K562 (cell line): Measurements from ENCODE around the gene ELMO3. TPM values are rescaled to one million over a fixed set of nuclear protein-coding genes. Genes with fewer than 3 reads are reported as not detected.

Experiments used
- ATAC-seq: fragments of 200-7000 bp; cut with Tn5 transposase; 3 replicates; pipeline ENCODE4 v1.9.1; 2020; ENCODE audit warnings: moderate library complexity
- BruUV-seq: library from RNA; stranded (reverse); fragments of 400-500 nt; replicated peaks from 2 replicates; lab custom pipeline; 2021; lab: Mats Ljungman, UMichigan
- CTCF ChIA-PET: fragments of 300-600 bp; formaldehyde crosslinking; extraction: SDS; loops from one replicate; lab custom pipeline; 2021; ENCODE audit warnings: low intra/inter-chr PET ratio; lab: Yijun Ruan, JAX
- POLR2A ChIA-PET: fragments of 300-600, 350-650 bp; sonication (Branson Sonifier 250); formaldehyde crosslinking; extraction: SDS; loops from one replicate; lab custom pipeline; 2021; ENCODE audit warnings: antibody characterized with exemption, inconsistent platforms; lab: Yijun Ruan, JAX
- DNase-seq, 4 experiments: peaks; one replicate each; pipeline versions ENCODE4 v3.0.0 to v3.0.0-alpha.2; 2011 to 2018; ENCODE audit warnings: low spot score in 3 of 4, mixed read lengths in 3 of 4; ENCODE audit errors: extremely low read depth in 1 of 4
- FAIRE-seq: peaks from 2 replicates; lab custom pipeline; 2011; peaks lifted over from hg19 to GRCh38; lab: Jason Lieb, UNC
- H2AFZ ChIP-seq: 2 replicates; pipeline ENCODE4 v1.6.0; 2011; ENCODE audit warnings: low read depth, low read length, control low read depth, inconsistent platforms
- H3K27ac ChIP-seq: fragments of 200-600 bp; 3 replicates; pipeline ENCODE4 v1.8.0; 2011; ENCODE audit warnings: low read depth, mild to moderate bottlenecking, control low read depth, inconsistent platforms, low read length, moderate library complexity, mixed read lengths; ENCODE audit errors: extremely low read depth
- H3K27me3 ChIP-seq, 2 experiments: fragments of 300-600 bp in 1 of 2; 2 replicates in 1 of 2; 3 replicates in 1 of 2; pipeline versions ENCODE4 v1.6.0 to v1.8.0; 2011; ENCODE audit warnings: inconsistent platforms in 2 of 2, low read length in 2 of 2, mild to moderate bottlenecking in 1 of 2, mixed read lengths in 1 of 2, moderate library complexity in 1 of 2; ENCODE audit not compliant: control insufficient read depth in 2 of 2, insufficient read depth in 2 of 2
- H3K36me3 ChIP-seq: fragments of 300-600 bp; 3 replicates; pipeline ENCODE4 v1.8.0; 2011; ENCODE audit warnings: mild to moderate bottlenecking, low read length, inconsistent platforms; ENCODE audit not compliant: control insufficient read depth, insufficient read depth
- H3K4me1 ChIP-seq, 2 experiments: fragments of 200-600 bp in 1 of 2; replicated peaks in 1 of 2; 2 replicates in 1 of 2; 3 replicates in 1 of 2; pipeline versions ENCODE4 v1.5.1 to v1.8.0; 2011; ENCODE audit warnings: inconsistent platforms in 2 of 2, low read length in 2 of 2, mild to moderate bottlenecking in 1 of 2, mixed read lengths in 1 of 2, moderate library complexity in 1 of 2; ENCODE audit not compliant: control insufficient read depth in 2 of 2, insufficient read depth in 2 of 2
- H3K4me2 ChIP-seq: 2 replicates; pipeline ENCODE4 v1.6.1; 2011; ENCODE audit warnings: low read length, control low read depth, inconsistent platforms, mixed read lengths; ENCODE audit not compliant: insufficient read depth
- H3K4me3 ChIP-seq: fragments of 200-600 bp; sonication (generic), shearing (Covaris generic); 2 replicates; pipeline ENCODE4 v1.5.1; 2016; ENCODE audit warnings: control low read depth, inconsistent platforms
- H3K79me2 ChIP-seq: fragments of 200-600 bp; 3 replicates; pipeline ENCODE4 v1.8.0; 2011; ENCODE audit warnings: low read length, inconsistent platforms; ENCODE audit not compliant: control insufficient read depth, insufficient read depth
- H3K9ac ChIP-seq, 2 experiments: 2 replicates each; pipeline versions ENCODE4 v1.6.0 to v1.6.1; 2011; ENCODE audit warnings: low read depth in 2 of 2, low read length in 2 of 2, control low read depth in 1 of 2, inconsistent platforms in 1 of 2, mild to moderate bottlenecking in 1 of 2, mixed read lengths in 1 of 2; ENCODE audit not compliant: insufficient read depth in 1 of 2
- H3K9me1 ChIP-seq: one replicate; pipeline ENCODE4 v1.6.0; 2011; ENCODE audit warnings: inconsistent platforms, mild to moderate bottlenecking, low read length, moderate library complexity; ENCODE audit not compliant: control insufficient read depth, insufficient read depth
- H3K9me3 ChIP-seq: replicated peaks from 2 replicates; pipeline ENCODE4 v1.5.1; 2011; ENCODE audit warnings: low read depth, low read length, inconsistent platforms; ENCODE audit not compliant: control insufficient read depth, insufficient read depth
- H4K20me1 ChIP-seq: replicated peaks from 2 replicates; pipeline ENCODE4 v1.6.1; 2011; ENCODE audit warnings: low read length, inconsistent platforms, mixed read lengths; ENCODE audit not compliant: control insufficient read depth, insufficient read depth
- CBX8 ChIP-seq: fragments of 200-600 bp; sonication (generic); IDR thresholded peaks from 2 replicates; pipeline ENCODE4 v1.6.1; 2012; ENCODE audit warnings: borderline replicate concordance, mixed run types, low read depth, mild to moderate bottlenecking, moderate library complexity, mixed read lengths, low read length, control low read depth, inconsistent platforms; ENCODE audit not compliant: poor library complexity, severe bottlenecking; ENCODE audit errors: extremely low read depth
- COPS2 ChIP-seq: fragments of 450-650 bp; conservative IDR thresholded peaks from 2 replicates; pipeline ENCODE4 v1.6.1; 2016; ENCODE audit warnings: mild to moderate bottlenecking, moderate library complexity
- GTF2A2 ChIP-seq: IDR thresholded peaks from 2 replicates; pipeline ENCODE4 v1.6.1; 2016; ENCODE audit warnings: mild to moderate bottlenecking, missing genetic modification characterization, missing compliant biosample characterization
- NR2C1 ChIP-seq, 2 experiments: fragments of 450-650 bp; IDR thresholded peaks; 2 replicates each; pipeline ENCODE4 v1.6.1; 2017; ENCODE audit warnings: mild to moderate bottlenecking in 2 of 2, antibody characterized with exemption in 1 of 2, inconsistent platforms in 1 of 2, missing compliant biosample characterization in 1 of 2, missing genetic modification characterization in 1 of 2
- RBFOX2 ChIP-seq: fragments of 200-400 bp; formaldehyde crosslinking; IDR thresholded peaks from 2 replicates; pipeline ENCODE4 v1.6.1; 2017; ENCODE audit warnings: low read depth, mild to moderate bottlenecking, low read length, moderate library complexity
- SUPT5H ChIP-seq: fragments of 450-650 bp; IDR thresholded peaks from 2 replicates; pipeline ENCODE4 v1.6.1; 2016
- ZNF57 ChIP-seq: fragments of 450-650 bp; formaldehyde crosslinking; IDR thresholded peaks from 2 replicates; pipeline ENCODE4 v1.4.0; 2020; ENCODE audit warnings: mild to moderate bottlenecking, moderate library complexity
- WGBS: fragments of 100-300 bp; shearing (Covaris generic); methylation state at CpG from one replicate; pipeline ENCODE4 v1.1.6; 2016; ENCODE audit warnings: low coverage, mixed read lengths; ENCODE audit not compliant: insufficient coverage; ENCODE audit errors: missing lambda C conversion rate; 5-methylcytosine and 5-hydroxymethylcytosine counted together
- in situ Hi-C: fragments of 300-500 bp; cut with MboI; formaldehyde crosslinking; loops from 4 replicates; pipeline ENCODE4 v1.15.0; 2018; ENCODE audit warnings: inconsistent platforms, mixed read lengths
- intact Hi-C: fragments of 100-400 bp; cut with micrococcal nuclease; formaldehyde crosslinking; loops from 2 replicates; pipeline ENCODE4 v1.14.2; 2022
- polyA plus RNA-seq, 8 experiments: library from polyadenylated mRNA; depleted of rRNA in 4 of 8; stranded (reverse) in 5 of 8; unstranded in 3 of 8; fragments of >200 nt; fragmentation: Nextera tagmentation in 2 of 8; fragmentation: Illumina TruSeq in 1 of 8; extraction: Ambion mirVana in 2 of 8; extraction: Trizol in 1 of 8; gene quantifications; 2 replicates each; pipeline versions ENCODE4 v1.2.1 to v1.2.3, GENCODE V29; 2011 to 2014; ENCODE audit warnings: inconsistent platforms in 1 of 8, missing spikeins in 1 of 8
- total RNA-seq, 7 experiments: library from RNA; depleted of rRNA in 6 of 7; stranded (reverse); fragments of >200 nt in 6 of 7; fragmentation: Illumina TruSeq in 2 of 7; extraction: Trizol in 2 of 7; gene quantifications; 2 replicates each; pipeline versions ENCODE4 v1.2.1 to v1.2.3, GENCODE V29; 2011 to 2021; ENCODE audit warnings: low replicate concordance in 1 of 7
- TF ChIP-seq, protein P1 (sequence below): sonication (generic); formaldehyde crosslinking; IDR thresholded peaks from 2 replicates; pipeline ENCODE4 v1.8.0; 2022; ENCODE audit warnings: mild to moderate bottlenecking, missing genetic modification reagents
- TF ChIP-seq, protein P2 (sequence below): fragments of 250-450 bp; sonication (Bioruptor Pico); IDR thresholded peaks from 2 replicates; pipeline ENCODE4 v1.4.0; 2020; ENCODE audit warnings: borderline replicate concordance
- TF ChIP-seq, protein P3 (sequence below): fragments of 250-450 bp; sonication (Bioruptor Pico); IDR thresholded peaks from 2 replicates; pipeline ENCODE4 v1.4.0; 2020

Gene ELMO3
- total and polyA plus RNA-seq, 9 of the 15 experiments (the other 6 are each of a cell fraction or from before 2014, with no cell fraction given), result 0.04 to 5.1 (median 1.5) TPM

DNA sequence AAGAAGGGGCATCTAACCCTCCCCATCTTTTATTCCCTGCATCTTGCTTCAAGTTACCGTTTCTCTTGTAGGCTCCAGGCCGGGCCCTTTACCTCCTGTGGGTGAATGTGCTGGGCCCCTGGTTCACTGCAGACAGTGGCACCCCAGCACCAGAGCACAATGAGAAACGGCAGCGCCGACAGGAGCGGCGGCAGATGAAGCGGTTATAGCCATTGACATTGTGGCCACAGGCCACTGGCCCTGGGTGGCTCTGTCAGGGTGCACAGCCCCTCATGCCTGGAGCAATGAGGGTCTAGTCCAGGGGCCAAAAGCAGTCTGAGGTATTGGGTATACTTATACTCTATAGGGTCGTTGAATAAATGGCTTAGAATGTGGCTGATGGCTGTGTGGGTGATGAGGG lies 30.0 kb downstream of the ELMO3 start (continued):
- TF ChIP-seq, protein P1, sequence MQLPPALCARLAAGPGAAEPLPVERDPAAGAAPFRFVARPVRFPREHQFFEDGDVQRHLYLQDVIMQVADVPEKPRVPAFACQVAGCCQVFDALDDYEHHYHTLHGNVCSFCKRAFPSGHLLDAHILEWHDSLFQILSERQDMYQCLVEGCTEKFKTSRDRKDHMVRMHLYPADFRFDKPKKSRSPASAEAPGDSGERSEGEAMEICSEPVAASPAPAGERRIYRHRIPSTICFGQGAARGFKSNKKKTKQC (CRISPR knock-in tag), result no peak

DNA sequence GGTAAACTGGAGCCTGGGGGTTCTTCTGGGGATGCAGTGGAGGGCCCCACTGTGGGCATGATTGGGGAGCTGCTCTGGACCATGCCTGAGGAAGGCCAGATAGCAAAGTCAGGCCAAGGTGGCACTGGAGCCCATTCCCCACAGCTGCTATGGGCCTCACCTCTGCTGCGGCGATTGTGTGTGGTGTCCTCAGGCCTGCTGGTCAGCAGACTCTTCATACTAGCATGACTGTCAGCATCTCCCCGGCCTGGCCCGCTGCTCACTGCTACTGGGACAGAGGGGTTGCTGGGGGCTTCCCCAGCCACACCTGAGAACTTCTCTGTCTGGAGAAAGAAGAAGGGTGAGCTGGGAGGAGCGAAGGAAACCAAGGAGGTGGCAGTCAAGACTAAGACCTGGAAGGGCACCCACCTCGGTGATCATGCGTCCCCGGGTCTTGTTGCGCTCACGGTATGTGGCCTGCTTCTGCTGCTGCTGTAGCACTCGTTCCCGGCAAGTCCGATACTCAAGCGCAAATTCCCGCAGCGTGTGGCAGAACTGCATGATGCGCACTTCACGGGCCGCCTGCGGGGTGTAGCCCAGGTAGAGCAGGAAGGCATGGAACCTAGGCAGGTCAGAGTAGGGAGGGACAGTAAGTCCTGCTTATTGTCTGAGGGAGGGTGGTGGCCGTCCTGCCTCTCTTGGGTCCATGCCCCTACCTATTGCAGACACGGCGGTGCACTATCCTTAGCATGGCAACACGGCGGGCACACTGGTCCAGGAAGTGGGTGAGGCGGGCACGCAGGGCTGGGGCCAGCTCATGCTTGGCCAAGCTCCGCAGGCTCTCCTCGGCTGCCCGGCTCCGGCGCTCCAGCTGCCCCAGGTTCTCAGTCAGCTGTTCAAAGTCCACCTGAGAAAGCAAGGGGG lies 31.2 kb downstream of the ELMO3 start:
- ATAC-seq (no peak), FAIRE-seq (no peak), DNase-seq (no peak)
- intact Hi-C loops (loop anchor here (5.0 kb wide), 1 partner anchor 38 kb away; the partner anchor contains the start of genes E2F4 and EXOC3L1), in situ Hi-C loops (no loop called here)
- 92% methylated on average over 30 of the region's 32 CpGs for WGBS
- Histone ChIP-seq H3K79me2 (peaks cover 21% of the 10 kb centered on the region), H3K9ac (no peak overlapping the region), H3K9me3 (no peaks in the 10 kb centered on the region), H3K27me3 (no peaks in the 10 kb centered on the region), H3K4me2 (no peak overlapping the region), H3K36me3 (peaks cover 76% of the 10 kb centered on the region; the same call in 2 of the 3 replicates), H3K27ac (no peak overlapping the region), H3K4me1 (peaks cover 14 to 25% of the 10 kb centered on the region in 2 experiments; a peak in 4 of 5 replicates), H2AFZ (no peak overlapping the region), H3K4me3 (no peak overlapping the region), H3K9me1 (no peaks in the 10 kb centered on the region), H4K20me1 (no peaks in the 10 kb centered on the region)
- no TSS peak for BruUV-seq
- POLR2A ChIA-PET, result interaction anchor here (0.6 kb wide), 1 partner anchor 40 kb away, joined by 3 read pairs; the partner anchor contains the start of gene EXOC3L1
- CTCF ChIA-PET, result no interaction called here
- 0 out of 2 replicates have a peak, but pooled peaks have one; percentile 8 for TF ChIP-seq SUPT5H
- no peak for TF ChIP-seq GTF2A2 (tag)
- peak; percentile 58; the same call in 1 of the 2 replicates for TF ChIP-seq RBFOX2
- TF ChIP-seq, protein P2, sequence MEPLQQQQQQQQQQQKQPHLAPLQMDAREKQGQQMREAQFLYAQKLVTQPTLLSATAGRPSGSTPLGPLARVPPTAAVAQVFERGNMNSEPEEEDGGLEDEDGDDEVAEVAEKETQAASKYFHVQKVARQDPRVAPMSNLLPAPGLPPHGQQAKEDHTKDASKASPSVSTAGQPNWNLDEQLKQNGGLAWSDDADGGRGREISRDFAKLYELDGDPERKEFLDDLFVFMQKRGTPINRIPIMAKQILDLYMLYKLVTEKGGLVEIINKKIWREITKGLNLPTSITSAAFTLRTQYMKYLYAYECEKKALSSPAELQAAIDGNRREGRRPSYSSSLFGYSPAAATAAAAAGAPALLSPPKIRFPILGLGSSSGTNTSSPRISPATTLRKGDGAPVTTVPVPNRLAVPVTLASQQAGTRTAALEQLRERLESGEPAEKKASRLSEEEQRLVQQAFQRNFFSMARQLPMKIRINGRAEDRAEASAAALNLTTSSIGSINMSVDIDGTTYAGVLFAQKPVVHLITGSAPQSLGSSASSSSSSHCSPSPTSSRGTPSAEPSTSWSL (CRISPR knock-in tag), result no peak
- TF ChIP-seq CBX8, result no peak
- TF ChIP-seq COPS2, result no peak
- no peak for TF ChIP-seq NR2C1 (IDR thresholded peaks at IDR 0.05)
- TF ChIP-seq NR2C1 (tag; IDR thresholded peaks at IDR 0.05), result no peak
- TF ChIP-seq, protein P3, sequence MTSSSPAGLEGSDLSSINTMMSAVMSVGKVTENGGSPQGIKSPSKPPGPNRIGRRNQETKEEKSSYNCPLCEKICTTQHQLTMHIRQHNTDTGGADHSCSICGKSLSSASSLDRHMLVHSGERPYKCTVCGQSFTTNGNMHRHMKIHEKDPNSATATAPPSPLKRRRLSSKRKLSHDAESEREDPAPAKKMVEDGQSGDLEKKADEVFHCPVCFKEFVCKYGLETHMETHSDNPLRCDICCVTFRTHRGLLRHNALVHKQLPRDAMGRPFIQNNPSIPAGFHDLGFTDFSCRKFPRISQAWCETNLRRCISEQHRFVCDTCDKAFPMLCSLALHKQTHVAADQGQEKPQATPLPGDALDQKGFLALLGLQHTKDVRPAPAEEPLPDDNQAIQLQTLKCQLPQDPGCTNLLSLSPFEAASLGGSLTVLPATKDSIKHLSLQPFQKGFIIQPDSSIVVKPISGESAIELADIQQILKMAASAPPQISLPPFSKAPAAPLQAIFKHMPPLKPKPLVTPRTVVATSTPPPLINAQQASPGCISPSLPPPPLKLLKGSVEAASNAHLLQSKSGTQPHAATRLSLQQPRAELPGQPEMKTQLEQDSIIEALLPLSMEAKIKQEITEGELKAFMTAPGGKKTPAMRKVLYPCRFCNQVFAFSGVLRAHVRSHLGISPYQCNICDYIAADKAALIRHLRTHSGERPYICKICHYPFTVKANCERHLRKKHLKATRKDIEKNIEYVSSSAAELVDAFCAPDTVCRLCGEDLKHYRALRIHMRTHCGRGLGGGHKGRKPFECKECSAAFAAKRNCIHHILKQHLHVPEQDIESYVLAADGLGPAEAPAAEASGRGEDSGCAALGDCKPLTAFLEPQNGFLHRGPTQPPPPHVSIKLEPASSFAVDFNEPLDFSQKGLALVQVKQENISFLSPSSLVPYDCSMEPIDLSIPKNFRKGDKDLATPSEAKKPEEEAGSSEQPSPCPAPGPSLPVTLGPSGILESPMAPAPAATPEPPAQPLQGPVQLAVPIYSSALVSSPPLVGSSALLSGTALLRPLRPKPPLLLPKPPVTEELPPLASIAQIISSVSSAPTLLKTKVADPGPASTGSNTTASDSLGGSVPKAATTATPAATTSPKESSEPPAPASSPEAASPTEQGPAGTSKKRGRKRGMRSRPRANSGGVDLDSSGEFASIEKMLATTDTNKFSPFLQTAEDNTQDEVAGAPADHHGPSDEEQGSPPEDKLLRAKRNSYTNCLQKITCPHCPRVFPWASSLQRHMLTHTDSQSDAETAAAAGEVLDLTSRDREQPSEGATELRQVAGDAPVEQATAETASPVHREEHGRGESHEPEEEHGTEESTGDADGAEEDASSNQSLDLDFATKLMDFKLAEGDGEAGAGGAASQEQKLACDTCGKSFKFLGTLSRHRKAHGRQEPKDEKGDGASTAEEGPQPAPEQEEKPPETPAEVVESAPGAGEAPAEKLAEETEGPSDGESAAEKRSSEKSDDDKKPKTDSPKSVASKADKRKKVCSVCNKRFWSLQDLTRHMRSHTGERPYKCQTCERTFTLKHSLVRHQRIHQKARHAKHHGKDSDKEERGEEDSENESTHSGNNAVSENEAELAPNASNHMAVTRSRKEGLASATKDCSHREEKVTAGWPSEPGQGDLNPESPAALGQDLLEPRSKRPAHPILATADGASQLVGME (CRISPR knock-in tag), result no peak
- no peak for TF ChIP-seq ZNF57
